Keratinocyte (primary cell): ENCODE measurements around the gene LRRC10. TPM values are rescaled to one million over a fixed set of nuclear protein-coding genes. Genes with fewer than 3 reads are reported as not detected.

ENCODE experiments used
- DNase-seq: peaks from one replicate; pipeline ENCODE4 v3.0.0-alpha.2; 2011; ENCODE audit warnings: low read depth, missing footprints, low spot score
- FAIRE-seq: peaks from 2 replicates; lab custom pipeline; 2011; peaks lifted over from hg19 to GRCh38; lab: Jason Lieb, UNC
- H2AFZ ChIP-seq: 2 replicates; pipeline ENCODE4 v1.6.0; 2012; ENCODE audit warnings: low read length, control low read depth, inconsistent platforms; ENCODE audit not compliant: control insufficient read depth
- H3K27ac ChIP-seq: 2 replicates; pipeline ENCODE4 v1.5.1; 2011; ENCODE audit warnings: low read length; ENCODE audit not compliant: control insufficient read depth, insufficient read depth
- H3K27me3 ChIP-seq: 3 replicates; pipeline ENCODE4 v1.6.0; 2011; ENCODE audit warnings: low read length; ENCODE audit not compliant: control insufficient read depth, insufficient read depth; ENCODE audit errors: extremely low read depth
- H3K36me3 ChIP-seq, 2 experiments: 2 replicates in 1 of 2; 3 replicates in 1 of 2; pipeline ENCODE4 v1.5.1; 2011; ENCODE audit warnings: low read length in 2 of 2, mild to moderate bottlenecking in 1 of 2; ENCODE audit not compliant: control insufficient read depth in 2 of 2, insufficient read depth in 2 of 2; ENCODE audit errors: extremely low read depth in 1 of 2
- H3K4me1 ChIP-seq: 3 replicates; pipeline ENCODE4 v1.5.1; 2011; ENCODE audit warnings: low read length; ENCODE audit not compliant: control insufficient read depth, insufficient read depth; ENCODE audit errors: extremely low read depth
- H3K4me2 ChIP-seq: 3 replicates; pipeline ENCODE4 v1.6.0; 2011; ENCODE audit warnings: low read depth, low read length; ENCODE audit not compliant: control insufficient read depth, insufficient read depth; ENCODE audit errors: extremely low read depth
- H3K4me3 ChIP-seq, 3 experiments: fragments of 200-600 bp in 1 of 3; sonication (generic) in 1 of 3; 2 replicates in 2 of 3; 3 replicates in 1 of 3; pipeline ENCODE4 v1.5.1; 2011 to 2016; ENCODE audit warnings: low read length in 3 of 3, mild to moderate bottlenecking in 3 of 3, control low read depth in 2 of 3, inconsistent platforms in 1 of 3, low read depth in 1 of 3, mixed read lengths in 1 of 3, mixed run types in 1 of 3, moderate library complexity in 1 of 3; ENCODE audit not compliant: control insufficient read depth in 2 of 3, insufficient read depth in 2 of 3; ENCODE audit errors: extremely low read depth in 1 of 3
- H3K79me2 ChIP-seq: 2 replicates; pipeline ENCODE4 v1.6.0; 2012; ENCODE audit warnings: low read length; ENCODE audit not compliant: control insufficient read depth, insufficient read depth
- H3K9ac ChIP-seq: 3 replicates; pipeline ENCODE4 v1.6.0; 2011; ENCODE audit warnings: low read length; ENCODE audit not compliant: control insufficient read depth, insufficient read depth; ENCODE audit errors: extremely low read depth
- H3K9me1 ChIP-seq: 3 replicates; pipeline ENCODE4 v1.6.0; 2011; ENCODE audit warnings: low read length; ENCODE audit not compliant: control insufficient read depth, insufficient read depth; ENCODE audit errors: extremely low read depth
- H3K9me3 ChIP-seq: 2 replicates; pipeline ENCODE4 v1.5.1; 2012; ENCODE audit warnings: low read depth, low read length; ENCODE audit not compliant: control insufficient read depth
- H4K20me1 ChIP-seq: 3 replicates; pipeline ENCODE4 v1.6.0; 2011; ENCODE audit warnings: low read length; ENCODE audit not compliant: control insufficient read depth, insufficient read depth; ENCODE audit errors: extremely low read depth
- CTCF ChIP-seq, 3 experiments: IDR thresholded peaks in 1 of 3; conservative IDR thresholded peaks in 1 of 3; optimal IDR thresholded peaks in 1 of 3; 2 replicates in 2 of 3; 3 replicates in 1 of 3; pipeline versions ENCODE3 to v1.5.1; 2011; ENCODE audit warnings: low read length in 3 of 3, mild to moderate bottlenecking in 3 of 3, moderate library complexity in 2 of 3, control low read depth in 1 of 3, inconsistent platforms in 1 of 3; ENCODE audit not compliant: insufficient read depth in 2 of 3; ENCODE audit errors: extremely low read depth in 1 of 3
- EZH2 ChIP-seq: IDR thresholded peaks from one replicate; pipeline ENCODE4 v1.6.1; 2012; ENCODE audit warnings: inconsistent platforms, mild to moderate bottlenecking, low read length, moderate library complexity
- dilution Hi-C: fragments of 300-500 bp; cut with MboI; formaldehyde crosslinking; loops from one replicate; pipeline ENCODE4 v1.7.0; 2020; ENCODE audit warnings: low sequenced_read_pairs; ENCODE audit not compliant: extremely low pct_ligation_motif_present
- polyA plus RNA-seq, 5 experiments: library from polyadenylated mRNA; depleted of rRNA in 3 of 5; stranded (reverse) in 3 of 5; stranded (forward) in 1 of 5; unstranded in 1 of 5; fragments of >200 nt; gene quantifications; 1 replicate in 1 of 5; 2 replicates in 3 of 5; 3 replicates in 1 of 5; pipeline versions ENCODE4 v1.2.1 to v1.2.3, GENCODE V29; 2011 to 2012; ENCODE audit warnings: missing spikeins in 2 of 5, low read depth in 1 of 5, low replicate concordance in 1 of 5

LRRC10 gene
- polyA plus RNA-seq, 1 donor (not counting 4 experiments of a cell fraction or from before 2014, with no cell fraction given), result not detected

GRCh38 chr12:69620921-69621320, 10.2 kb upstream of the LRRC10 start:
- Histone ChIP-seq H3K4me2 (no peak overlapping the region), H4K20me1 (no peaks in the 10 kb centered on the region), H3K36me3 (no peaks in the 10 kb centered on the region), H2AFZ (no peak overlapping the region), H3K4me3 (no peak overlapping the region), H3K4me1 (no peaks in the 10 kb centered on the region), H3K27me3 (peaks cover 16% of the 10 kb centered on the region), H3K9me1 (no peaks in the 10 kb centered on the region), H3K9me3 (no peaks in the 10 kb centered on the region), H3K27ac (no peak overlapping the region), H3K9ac (no peak overlapping the region), H3K79me2 (no peaks in the 10 kb centered on the region)
- dilution Hi-C loops, result no loop called here
- FAIRE-seq, result no peak
- no peak for TF ChIP-seq EZH2
- no peak for DNase-seq

GRCh38 chr12:69620077-69620476, 9.4 kb upstream of the LRRC10 start:
- Histone ChIP-seq H3K27ac (no peak overlapping the region), H4K20me1 (no peaks in the 10 kb centered on the region), H3K9me1 (no peaks in the 10 kb centered on the region), H2AFZ (no peak overlapping the region), H3K4me1 (no peaks in the 10 kb centered on the region), H3K9ac (no peak overlapping the region), H3K27me3 (peaks cover 16% of the 10 kb centered on the region), H3K4me2 (no peak overlapping the region), H3K79me2 (no peaks in the 10 kb centered on the region), H3K4me3 (no peak overlapping the region), H3K36me3 (no peaks in the 10 kb centered on the region), H3K9me3 (no peaks in the 10 kb centered on the region)
- FAIRE-seq, result no peak
- dilution Hi-C loops, result no loop called here
- TF ChIP-seq CTCF (optimal IDR thresholded peaks at IDR 0.05 in 1 of 3, IDR thresholded peaks at IDR 0.05 in 1 of 3, conservative IDR thresholded peaks at IDR 0.05 in 1 of 3; ENCODE audit: extremely low read depth in 1 of 3, insufficient read depth in 2 of 3, low read length in 3 of 3) (no peak), EZH2 (no peak)
- DNase-seq, result no peak

- Histone ChIP-seq H3K79me2 (no peaks in the 10 kb centered on the region), H3K9ac (no peak overlapping the region), H2AFZ (no peak overlapping the region), H3K9me1 (no peaks in the 10 kb centered on the region), H4K20me1 (no peaks in the 10 kb centered on the region), H3K9me3 (no peaks in the 10 kb centered on the region), H3K4me3 (no peak overlapping the region), H3K27me3 (peaks cover 16% of the 10 kb centered on the region), H3K27ac (no peak overlapping the region), H3K4me1 (no peaks in the 10 kb centered on the region), H3K36me3 (no peaks in the 10 kb centered on the region), H3K4me2 (no peak overlapping the region)
- DNase-seq (no peak), FAIRE-seq (no peak)
- dilution Hi-C loops, result no loop called here
- no peak for TF ChIP-seq EZH2
- no peak for TF ChIP-seq CTCF (optimal IDR thresholded peaks at IDR 0.05 in 1 of 3, IDR thresholded peaks at IDR 0.05 in 1 of 3, conservative IDR thresholded peaks at IDR 0.05 in 1 of 3; ENCODE audit: extremely low read depth in 1 of 3, insufficient read depth in 2 of 3, low read length in 3 of 3)
These were observed 8.3 kb upstream of the LRRC10 start for GRCh38 chr12:69619050-69619449.
